Ovary (tissue), 3 donors: ENCODE results near the gene USP36.

Source experiments
- CTCF ChIP-seq, 3 donors: fragments of 450-650 bp in 2 of 3; fragments of 200-600 bp in 1 of 3; IDR thresholded peaks; one replicate each; pipeline versions ENCODE4 v1.5.1 to v1.8.0; 2016 to 2022; ENCODE audit warnings: antibody characterized with exemption in 3 of 3, mild to moderate bottlenecking in 1 of 3
- EP300 ChIP-seq: sonication (generic); formaldehyde crosslinking; IDR thresholded peaks from one replicate; pipeline ENCODE4 v1.6.1; 2017; ENCODE audit warnings: antibody characterized with exemption
- POLR2A ChIP-seq: fragments of 450-650 bp; IDR thresholded peaks from one replicate; pipeline ENCODE4 v1.6.1; 2017; ENCODE audit warnings: antibody characterized with exemption, mild to moderate bottlenecking, moderate library complexity
- donor health status: DM: no; HTN: no; CAD: no.

GRCh38 chr17:78868391-78868790 is 27.8 kb upstream of the USP36 start:
- TF ChIP-seq POLR2A (no peak), CTCF (IDR thresholded peaks at IDR 0.05) (no peak), EP300 (no peak)
